WTC11 (cell line): Measurements from ENCODE around the gene ADI1. TPM values are rescaled to one million over a fixed set of nuclear protein-coding genes. Genes with fewer than 3 reads are reported as not detected.

Experiments
- ATAC-seq: fragments of 200-7000 bp; cut with Tn5 transposase; 2 replicates; pipeline ENCODE4 v1.10.0; 2021; ENCODE audit warnings: mild to moderate bottlenecking, moderate library complexity
- CTCF ChIA-PET: fragments of 300-600 bp; sonication (Branson Sonifier 250); formaldehyde crosslinking; loops from one replicate; lab custom pipeline; 2021; ENCODE audit warnings: antibody characterized with exemption; lab: Charles Lee
- POLR2A ChIA-PET: fragments of 350-600 bp; sonication (Branson Sonifier 250); formaldehyde crosslinking; loops from one replicate; lab custom pipeline; 2021; ENCODE audit warnings: antibody characterized with exemption; lab: Charles Lee
- DNase-seq: peaks from one replicate; pipeline ENCODE4 v3.0.0; 2021; ENCODE audit warnings: low spot score
- H3K27ac Mint-ChIP-seq: 2 replicates; pipeline ENCODE4 v1.8.0; 2021; ENCODE audit warnings: mixed read lengths
- H3K27me3 Mint-ChIP-seq: 2 replicates; pipeline ENCODE4 v1.8.0; 2021; ENCODE audit warnings: low read depth, mild to moderate bottlenecking, moderate library complexity, mixed read lengths
- H3K36me3 Mint-ChIP-seq: 2 replicates; pipeline ENCODE4 v1.8.0; 2021; ENCODE audit warnings: mixed read lengths
- H3K4me1 Mint-ChIP-seq: 2 replicates; pipeline ENCODE4 v1.8.0; 2022; ENCODE audit warnings: mixed read lengths
- H3K4me3 Mint-ChIP-seq: 2 replicates; pipeline ENCODE4 v1.8.0; 2021; ENCODE audit warnings: mild to moderate bottlenecking, moderate library complexity, mixed read lengths
- H3K9me3 Mint-ChIP-seq: 2 replicates; pipeline ENCODE4 v1.8.0; 2021; ENCODE audit warnings: mixed read lengths
- ARID4B ChIP-seq: sonication (generic); formaldehyde crosslinking; IDR thresholded peaks from 2 replicates; pipeline ENCODE4 v1.8.0; 2023; ENCODE audit warnings: missing genetic modification reagents, mild to moderate bottlenecking, borderline replicate concordance
- CBFB ChIP-seq: sonication (generic); formaldehyde crosslinking; IDR thresholded peaks from 2 replicates; pipeline ENCODE4 v1.8.1; 2022; ENCODE audit warnings: mild to moderate bottlenecking, low read depth, missing genetic modification reagents
- CTCF ChIP-seq: fragments of 200-600 bp; IDR thresholded peaks from 2 replicates; pipeline ENCODE4 v1.8.0; 2022; ENCODE audit warnings: antibody characterized with exemption
- E2F1 ChIP-seq: sonication (generic); formaldehyde crosslinking; IDR thresholded peaks from 2 replicates; pipeline ENCODE4 v1.8.0; 2022; ENCODE audit warnings: mild to moderate bottlenecking, missing genetic modification reagents
- ELF4 ChIP-seq: sonication (generic); formaldehyde crosslinking; IDR thresholded peaks from 2 replicates; pipeline ENCODE4 v1.8.1; 2022; ENCODE audit warnings: low read depth, mild to moderate bottlenecking, moderate library complexity, missing genetic modification reagents
- ESRRA ChIP-seq: sonication (generic); formaldehyde crosslinking; IDR thresholded peaks from 2 replicates; pipeline ENCODE4 v1.8.1; 2022; ENCODE audit warnings: mild to moderate bottlenecking, missing genetic modification reagents, borderline replicate concordance
- GRHL2 ChIP-seq: fragments of 250-450 bp; sonication (Bioruptor Pico); IDR thresholded peaks from 2 replicates; pipeline ENCODE4 v1.8.0; 2022; ENCODE audit warnings: mild to moderate bottlenecking, moderate library complexity; ENCODE audit not compliant: insufficient replicate concordance, severe bottlenecking
- HMGA2 ChIP-seq: fragments of 250-450 bp; sonication (Bioruptor Pico); IDR thresholded peaks from 2 replicates; pipeline ENCODE4 v1.4.0; 2021; ENCODE audit warnings: mild to moderate bottlenecking, moderate library complexity
- JUN ChIP-seq: sonication (generic); formaldehyde crosslinking; IDR thresholded peaks from 2 replicates; pipeline ENCODE4 v1.8.0; 2023; ENCODE audit warnings: mild to moderate bottlenecking, missing genetic modification reagents
- NFATC4 ChIP-seq: fragments of 250-450 bp; sonication (Bioruptor Pico); IDR thresholded peaks from 2 replicates; pipeline ENCODE4 v1.9.0; 2021; ENCODE audit warnings: mild to moderate bottlenecking
- NR3C1 ChIP-seq: sonication (generic); formaldehyde crosslinking; conservative IDR thresholded peaks from 2 replicates; pipeline ENCODE4 v1.8.1; 2023; ENCODE audit warnings: low read depth, mild to moderate bottlenecking, missing genetic modification reagents
- USF2 ChIP-seq: sonication (generic); formaldehyde crosslinking; IDR thresholded peaks from 2 replicates; pipeline ENCODE4 v1.8.1; 2023; ENCODE audit warnings: mild to moderate bottlenecking, missing genetic modification reagents, moderate library complexity
- ZMAT4 ChIP-seq: fragments of 250-450 bp; sonication (Bioruptor Pico); IDR thresholded peaks from 2 replicates; pipeline ENCODE4 v1.9.0; 2021; ENCODE audit warnings: mild to moderate bottlenecking
- ZNF219 ChIP-seq: sonication (generic); formaldehyde crosslinking; IDR thresholded peaks from 2 replicates; pipeline ENCODE4 v1.8.0; 2023; ENCODE audit warnings: missing genetic modification reagents, mild to moderate bottlenecking, borderline replicate concordance
- ZNF532 ChIP-seq: fragments of 250-450 bp; sonication (Bioruptor Pico); IDR thresholded peaks from 2 replicates; pipeline ENCODE4 v1.9.0; 2021; ENCODE audit warnings: mild to moderate bottlenecking, borderline replicate concordance
- total RNA-seq: library from RNA; stranded (reverse); gene quantifications from 3 replicates; pipeline ENCODE4 v1.2.3, GENCODE V29; 2021

The ADI1 gene
- total RNA-seq, 1 experiment from 2014 or later, result 21.4 TPM

GRCh38 chr2:3468296-3468988, 50.9 kb downstream of the ADI1 start:
- TF ChIP-seq NFATC4 (CRISPR knock-in tag) (no peak), ESRRA (no peak), GRHL2 (CRISPR knock-in tag) (no peak)
- TF ChIP-seq, all 79 proteins: peak for 0
- CTCF ChIA-PET, result interaction anchor here (0.5 kb wide), 1 partner anchor 12 kb away, joined by 3 read pairs; no protein-coding TSS in a partner anchor
- DNase-seq, result no peak
- Mint-ChIP-seq H3K27me3 (no peaks in the 10 kb centered on the region; the same call in 1 of the 2 replicates), H3K4me3 (no peak overlapping the region), H3K36me3 (peaks cover 21% of the 10 kb centered on the region), H3K27ac (0 out of 2 replicates have a peak overlapping the region, but pooled peaks have one; percentile 13), H3K9me3 (no peaks in the 10 kb centered on the region), H3K4me1 (peaks cover 13% of the 10 kb centered on the region)
- POLR2A ChIA-PET, result no interaction called here
- ATAC-seq, result no peak

GRCh38 chr2:3467654-3468053, 51.7 kb downstream of the ADI1 start:
- Mint-ChIP-seq H3K36me3 (peaks cover 17% of the 10 kb centered on the region), H3K4me3 (no peak overlapping the region), H3K27ac (no peak overlapping the region), H3K9me3 (no peaks in the 10 kb centered on the region), H3K27me3 (no peaks in the 10 kb centered on the region; the same call in 1 of the 2 replicates), H3K4me1 (peaks cover 16% of the 10 kb centered on the region)
- ATAC-seq (no peak), DNase-seq (no peak)
- ChIA-PET CTCF (no interaction called here), POLR2A (no interaction called here)
- no peak for TF ChIP-seq CTCF
- TF ChIP-seq ZNF532 (CRISPR knock-in tag), result no peak
- no peak for TF ChIP-seq ZMAT4 (CRISPR knock-in tag)
- TF ChIP-seq HMGA2 (CRISPR knock-in tag), result no peak
- TF ChIP-seq USF2, result no peak
- no peak for TF ChIP-seq JUN (CRISPR knock-in tag)
- no peak for TF ChIP-seq NR3C1 (CRISPR knock-in tag)
- no peak for TF ChIP-seq NFATC4 (CRISPR knock-in tag)

GRCh38 chr2:3466966-3467365, 52.4 kb downstream of the ADI1 start:
- Mint-ChIP-seq H3K9me3 (no peaks in the 10 kb centered on the region), H3K36me3 (peaks cover 17% of the 10 kb centered on the region), H3K4me1 (peaks cover 15% of the 10 kb centered on the region), H3K27ac (no peak overlapping the region), H3K27me3 (no peaks in the 10 kb centered on the region; the same call in 1 of the 2 replicates), H3K4me3 (no peak overlapping the region)
- ChIA-PET POLR2A (no interaction called here), CTCF (interaction anchor here (1.3 kb wide), 1 partner anchor 24 kb away, joined by 4 read pairs; no protein-coding TSS in a partner anchor)
- DNase-seq, result no peak
- ATAC-seq, result no peak
- TF ChIP-seq ZNF219 (no peak), E2F1 (CRISPR knock-in tag) (no peak), CBFB (no peak), ELF4 (no peak), ARID4B (CRISPR knock-in tag) (no peak)
